Measurements from ENCODE around the gene SATL1.

The SATL1 gene

GRCh38 chrX:85221361-85221760, 22.2 kb downstream of the SATL1 start:
- POLR2A ChIA-PET, result no interaction called here
- no peak for TF ChIP-seq CTCF (IDR thresholded peaks at IDR 0.05; ENCODE audit: control extremely low read depth, extremely low read depth, low read depth, missing control alignments)
- no peak for DNase-seq (ENCODE audit: extremely low spot score)
- CTCF ChIA-PET, result interaction anchor here (1.7 kb wide), 1 partner anchor 17 kb away, joined by 4 read pairs; no protein-coding TSS in a partner anchor

- POLR2A ChIA-PET, result no interaction called here
- TF ChIP-seq CTCF (IDR thresholded peaks at IDR 0.05; ENCODE audit: control extremely low read depth, extremely low read depth, low read depth, missing control alignments), result no peak
Measured at GRCh38 chrX:85215946-85216345, 27.6 kb downstream of the SATL1 start.

GRCh38 chrX:85213792-85214530, 29.6 kb downstream of the SATL1 start:
- no peak for TF ChIP-seq CTCF (IDR thresholded peaks at IDR 0.05; ENCODE audit: control extremely low read depth, extremely low read depth, low read depth, missing control alignments)
- ChIA-PET CTCF (no interaction called here), POLR2A (no interaction called here)
- DNase-seq (ENCODE audit: extremely low spot score), result no peak

More at GRCh38 chrX:85215946-85216345, 27.6 kb downstream of the SATL1 start:
- no peak for DNase-seq (ENCODE audit: extremely low spot score)
- CTCF ChIA-PET, result no interaction called here

- no peak for DNase-seq (ENCODE audit: extremely low spot score)
- no peak for TF ChIP-seq CTCF (IDR thresholded peaks at IDR 0.05; ENCODE audit: control extremely low read depth, extremely low read depth, low read depth, missing control alignments)
- CTCF ChIA-PET, result no interaction called here
- POLR2A ChIA-PET, result no interaction called here
Measured at GRCh38 chrX:85203461-85203970, 40.1 kb downstream of the SATL1 start.

- ChIA-PET POLR2A (no interaction called here), CTCF (no interaction called here)
- DNase-seq (ENCODE audit: extremely low spot score), result no peak
- TF ChIP-seq CTCF (IDR thresholded peaks at IDR 0.05; ENCODE audit: control extremely low read depth, extremely low read depth, low read depth, missing control alignments), result no peak
Measured at GRCh38 chrX:85196319-85196718, 47.3 kb downstream of the SATL1 start.

- TF ChIP-seq CTCF (IDR thresholded peaks at IDR 0.05; ENCODE audit: control extremely low read depth, extremely low read depth, low read depth, missing control alignments), result no peak
- POLR2A ChIA-PET, result no interaction called here
- no peak for DNase-seq (ENCODE audit: extremely low spot score)
- CTCF ChIA-PET, result no interaction called here
Measured at GRCh38 chrX:85159644-85160043, 83.9 kb downstream of the SATL1 start.
